Stimulated activated CD8-positive, alpha-beta memory T cell treated with anti-CD3 and anti-CD28 coated beads, Interleukin-7, amount 100 ng/mL, for 4 hours (primary cell): ENCODE results near the gene GPATCH3.
"Not testable (repeated sequence)": the region's sequence is repeated elsewhere in the genome, so short reads cannot be mapped to it uniquely, and the experiment has no call there.

Experiments used
- DNase-seq, 2 donors: peaks; one replicate each; pipeline ENCODE4 v3.0.0-alpha.2; 2020; ENCODE audit warnings: low read depth in 2 of 2

GPATCH3 gene

GRCh38 chr1:26863685-26864077 is 36.6 kb downstream of the GPATCH3 start:
- no peak for DNase-seq

- DNase-seq, result no peak
Observed at GRCh38 chr1:26862781-26863684, 37.2 kb downstream of the GPATCH3 start, which contains the start of gene SFN. TSS of gene SFN (plus strand) at chr1:26863149. CDS start at chr1:26863213, 64 bp downstream.

- DNase-seq, result no peak
Observed at GRCh38 chr1:26861889-26862378, 38.3 kb downstream of the GPATCH3 start.

- no peak for DNase-seq
Observed at GRCh38 chr1:26861286-26861701, 39.0 kb downstream of the GPATCH3 start.

- DNase-seq, result no peak
Observed at GRCh38 chr1:26858891-26859640, 41.2 kb downstream of the GPATCH3 start.

GRCh38 chr1:26858160-26858559 is 42.1 kb downstream of the GPATCH3 start:
- no peak for DNase-seq

GRCh38 chr1:26857473-26858060 is 42.7 kb downstream of the GPATCH3 start:
- no peak for DNase-seq

GRCh38 chr1:26856604-26857469 is 43.4 kb downstream of the GPATCH3 start:
- no peak for DNase-seq

GRCh38 chr1:26856181-26856580 is 44.1 kb downstream of the GPATCH3 start:
- no peak for DNase-seq

- no peak for DNase-seq
Observed at GRCh38 chr1:26855636-26856035, 44.6 kb downstream of the GPATCH3 start.

GRCh38 chr1:26854906-26855305 is 45.4 kb downstream of the GPATCH3 start:
- DNase-seq, result no peak

GRCh38 chr1:26853600-26853999 is 46.7 kb downstream of the GPATCH3 start:
- no peak for DNase-seq

- DNase-seq, result peak; percentile 61 to 76
Observed at GRCh38 chr1:26853156-26853555, 47.1 kb downstream of the GPATCH3 start.

- DNase-seq, result no peak
Observed at GRCh38 chr1:26852701-26853100, 47.6 kb downstream of the GPATCH3 start.

- no peak for DNase-seq
Observed at GRCh38 chr1:26851106-26851684, 49.1 kb downstream of the GPATCH3 start.

- no peak for DNase-seq
Observed at GRCh38 chr1:26848941-26849774, 51.1 kb downstream of the GPATCH3 start.

- no peak for DNase-seq
Observed at GRCh38 chr1:26848499-26848898, 51.8 kb downstream of the GPATCH3 start.

- DNase-seq, result not testable (repeated sequence)
Observed at GRCh38 chr1:26847826-26848225, 52.4 kb downstream of the GPATCH3 start.

- no peak for DNase-seq
Observed at GRCh38 chr1:26844424-26845196, 55.7 kb downstream of the GPATCH3 start.
